ENCODE data around the gene SPINT3.
"Not testable (repeated sequence)": the region's sequence is repeated elsewhere in the genome, so short reads cannot be mapped to it uniquely, and the experiment has no call there.

Gene SPINT3

GRCh38 chr20:45489083-45489531 is 26.3 kb downstream of the SPINT3 start:
- no peaks in the 10 kb centered on the region for H3K36me3 Mint-ChIP-seq (ENCODE audit: insufficient read depth)
- H3K4me3 Mint-ChIP-seq, result no peak overlapping the region
- H3K27ac Mint-ChIP-seq, result no peak overlapping the region
- peaks cover 43 to 68% of the 10 kb centered on the region in 2 donors for H3K27me3 Mint-ChIP-seq
- DNase-seq, result no peak
- ATAC-seq (replicated peaks), result no peak
- H3K4me1 Mint-ChIP-seq (ENCODE audit: low read depth in 2 of 2), result no peaks in the 10 kb centered on the region
- no peaks in the 10 kb centered on the region for H3K9me3 Mint-ChIP-seq

DNA sequence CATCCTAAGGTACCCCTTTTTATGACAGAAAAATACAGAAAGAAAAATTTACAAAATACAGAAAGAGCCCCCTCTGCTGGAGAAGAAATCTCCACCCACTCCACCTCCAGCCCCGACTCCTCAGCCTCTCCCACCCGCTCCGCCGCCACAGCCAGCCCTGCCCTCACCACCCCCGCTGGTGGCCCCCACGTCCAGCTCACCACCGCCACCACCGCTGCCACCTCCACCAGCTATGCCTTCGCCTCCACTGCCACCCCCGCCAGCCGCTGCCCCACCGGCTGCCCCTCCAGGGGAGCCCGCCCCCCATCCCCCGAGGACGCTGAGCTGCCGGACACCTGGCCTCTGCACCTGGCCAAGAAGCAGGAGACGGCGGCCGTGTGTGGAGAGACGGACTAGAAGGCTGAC is 28.2 kb downstream of the SPINT3 start:
- ATAC-seq (replicated peaks) (no peak), DNase-seq (no peak)
- H3K36me3 Mint-ChIP-seq (ENCODE audit: insufficient read depth), result no peaks in the 10 kb centered on the region
- peaks cover 47 to 63% of the 10 kb centered on the region in 2 donors for H3K27me3 Mint-ChIP-seq
- no peaks in the 10 kb centered on the region for H3K9me3 Mint-ChIP-seq
- no peaks in the 10 kb centered on the region for H3K4me1 Mint-ChIP-seq (ENCODE audit: low read depth in 2 of 2)
- no peak overlapping the region for H3K27ac Mint-ChIP-seq
- no peak overlapping the region for H3K4me3 Mint-ChIP-seq

GRCh38 chr20:45485388-45485787 is 30.0 kb downstream of the SPINT3 start:
- Mint-ChIP-seq H3K4me3 (no peak overlapping the region), H3K9me3 (no peaks in the 10 kb centered on the region), H3K4me1 (ENCODE audit: low read depth in 2 of 2) (no peaks in the 10 kb centered on the region), H3K27me3 (peaks cover 58 to 66% of the 10 kb centered on the region in 2 donors), H3K36me3 (ENCODE audit: insufficient read depth) (no peaks in the 10 kb centered on the region), H3K27ac (no peak overlapping the region)
- ATAC-seq (replicated peaks) (no peak), DNase-seq (no peak)

- Mint-ChIP-seq H3K4me1 (ENCODE audit: low read depth in 2 of 2) (no peaks in the 10 kb centered on the region), H3K9me3 (no peaks in the 10 kb centered on the region), H3K4me3 (no peak overlapping the region), H3K27ac (no peak overlapping the region), H3K27me3 (peaks cover 59 to 68% of the 10 kb centered on the region in 2 donors), H3K36me3 (ENCODE audit: insufficient read depth) (no peaks in the 10 kb centered on the region)
- ATAC-seq (replicated peaks) (no peak), DNase-seq (no peak)
Measured at GRCh38 chr20:45484676-45485075, 30.7 kb downstream of the SPINT3 start.

DNA sequence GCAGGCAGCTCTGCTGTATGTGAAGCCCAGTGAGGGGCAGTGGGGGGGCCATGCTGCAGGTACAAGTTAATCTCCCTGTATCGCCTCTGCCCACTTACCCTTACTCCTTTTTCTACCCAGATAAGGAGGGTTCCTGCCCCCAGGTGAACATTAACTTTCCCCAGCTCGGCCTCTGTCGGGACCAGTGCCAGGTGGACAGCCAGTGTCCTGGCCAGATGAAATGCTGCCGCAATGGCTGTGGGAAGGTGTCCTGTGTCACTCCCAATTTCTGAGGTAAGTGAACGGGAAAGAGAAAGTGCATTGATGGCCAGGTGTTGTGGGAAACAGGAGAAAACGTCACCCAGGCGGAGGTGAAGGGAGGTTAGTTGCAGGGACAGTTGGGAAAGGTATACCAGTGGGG is 35.6 kb downstream of the SPINT3 start:
- Mint-ChIP-seq H3K4me1 (ENCODE audit: low read depth in 2 of 2) (no peaks in the 10 kb centered on the region), H3K27ac (no peak overlapping the region), H3K9me3 (no peaks in the 10 kb centered on the region), H3K36me3 (ENCODE audit: insufficient read depth) (no peaks in the 10 kb centered on the region), H3K4me3 (no peak overlapping the region), H3K27me3 (peaks cover 53 to 60% of the 10 kb centered on the region in 2 donors)
- DNase-seq (no peak), ATAC-seq (replicated peaks) (no peak)

DNA sequence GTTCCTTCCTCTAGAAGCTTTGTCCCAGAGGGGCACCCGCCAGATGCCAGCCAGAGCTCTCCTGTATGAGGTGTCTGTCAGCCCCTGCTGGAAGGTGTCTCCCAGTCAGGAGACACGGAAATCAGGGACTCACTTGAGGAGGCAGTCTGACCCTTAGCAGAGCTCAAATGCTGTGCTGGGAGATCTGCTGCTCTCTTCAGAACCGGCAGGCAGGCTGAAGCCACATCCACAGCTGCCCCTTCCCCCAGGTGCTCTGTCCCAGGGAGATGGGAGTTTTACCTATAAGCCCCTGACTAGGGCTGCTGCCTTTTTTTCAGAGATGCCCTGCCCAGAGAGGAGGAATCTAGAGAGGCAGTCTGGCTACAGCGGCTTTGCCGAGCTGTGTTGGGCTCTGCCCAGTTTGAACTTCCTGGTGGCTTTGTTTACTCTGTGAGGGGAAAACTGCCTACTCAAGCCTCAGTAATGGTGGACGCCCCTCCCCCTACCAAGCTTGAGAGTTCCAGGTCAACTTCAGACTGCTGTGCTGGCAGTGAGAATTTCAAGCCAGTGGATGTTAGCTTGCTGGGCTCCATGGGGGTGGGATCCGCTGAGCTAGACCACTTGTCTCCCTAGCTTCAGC is 37.8 kb downstream of the SPINT3 start:
- not testable (repeated sequence) for ATAC-seq (replicated peaks); H3K4me1 Mint-ChIP-seq (ENCODE audit: low read depth in 2 of 2); H3K4me3 Mint-ChIP-seq; DNase-seq; H3K36me3 Mint-ChIP-seq (ENCODE audit: insufficient read depth); H3K9me3 Mint-ChIP-seq; H3K27ac Mint-ChIP-seq
- peaks cover 39 to 48% of the 10 kb centered on the region in 2 donors for H3K27me3 Mint-ChIP-seq

- H3K9me3 Mint-ChIP-seq; ATAC-seq (replicated peaks); H3K36me3 Mint-ChIP-seq (ENCODE audit: insufficient read depth); H3K4me1 Mint-ChIP-seq (ENCODE audit: low read depth in 2 of 2); DNase-seq; H3K27ac Mint-ChIP-seq; H3K4me3 Mint-ChIP-seq: not testable (repeated sequence)
- H3K27me3 Mint-ChIP-seq, result peaks cover 31 to 43% of the 10 kb centered on the region in 2 donors
Measured at GRCh38 chr20:45472286-45472685, 43.1 kb downstream of the SPINT3 start.

GRCh38 chr20:45470937-45471336 is 44.5 kb downstream of the SPINT3 start:
- DNase-seq (no peak), ATAC-seq (replicated peaks) (no peak)
- Mint-ChIP-seq H3K27ac (no peak overlapping the region), H3K36me3 (ENCODE audit: insufficient read depth) (no peaks in the 10 kb centered on the region), H3K4me3 (peak overlapping the region; percentile 33 to 65), H3K4me1 (ENCODE audit: low read depth in 2 of 2) (peaks cover 0 to 9% of the 10 kb centered on the region in 2 donors), H3K27me3 (peaks cover 31 to 43% of the 10 kb centered on the region in 2 donors), H3K9me3 (no peaks in the 10 kb centered on the region)

GRCh38 chr20:45470262-45470931 is 45.0 kb downstream of the SPINT3 start:
- Mint-ChIP-seq H3K27ac (no peak overlapping the region), H3K36me3 (ENCODE audit: insufficient read depth) (no peaks in the 10 kb centered on the region), H3K27me3 (peaks cover 31 to 43% of the 10 kb centered on the region in 2 donors), H3K9me3 (no peaks in the 10 kb centered on the region), H3K4me1 (ENCODE audit: low read depth in 2 of 2) (peaks cover 0 to 9% of the 10 kb centered on the region in 2 donors), H3K4me3 (peak overlapping the region; percentile 33 to 65)
- ATAC-seq (replicated peaks), result peak; percentile 31
- DNase-seq, result no peak

DNA sequence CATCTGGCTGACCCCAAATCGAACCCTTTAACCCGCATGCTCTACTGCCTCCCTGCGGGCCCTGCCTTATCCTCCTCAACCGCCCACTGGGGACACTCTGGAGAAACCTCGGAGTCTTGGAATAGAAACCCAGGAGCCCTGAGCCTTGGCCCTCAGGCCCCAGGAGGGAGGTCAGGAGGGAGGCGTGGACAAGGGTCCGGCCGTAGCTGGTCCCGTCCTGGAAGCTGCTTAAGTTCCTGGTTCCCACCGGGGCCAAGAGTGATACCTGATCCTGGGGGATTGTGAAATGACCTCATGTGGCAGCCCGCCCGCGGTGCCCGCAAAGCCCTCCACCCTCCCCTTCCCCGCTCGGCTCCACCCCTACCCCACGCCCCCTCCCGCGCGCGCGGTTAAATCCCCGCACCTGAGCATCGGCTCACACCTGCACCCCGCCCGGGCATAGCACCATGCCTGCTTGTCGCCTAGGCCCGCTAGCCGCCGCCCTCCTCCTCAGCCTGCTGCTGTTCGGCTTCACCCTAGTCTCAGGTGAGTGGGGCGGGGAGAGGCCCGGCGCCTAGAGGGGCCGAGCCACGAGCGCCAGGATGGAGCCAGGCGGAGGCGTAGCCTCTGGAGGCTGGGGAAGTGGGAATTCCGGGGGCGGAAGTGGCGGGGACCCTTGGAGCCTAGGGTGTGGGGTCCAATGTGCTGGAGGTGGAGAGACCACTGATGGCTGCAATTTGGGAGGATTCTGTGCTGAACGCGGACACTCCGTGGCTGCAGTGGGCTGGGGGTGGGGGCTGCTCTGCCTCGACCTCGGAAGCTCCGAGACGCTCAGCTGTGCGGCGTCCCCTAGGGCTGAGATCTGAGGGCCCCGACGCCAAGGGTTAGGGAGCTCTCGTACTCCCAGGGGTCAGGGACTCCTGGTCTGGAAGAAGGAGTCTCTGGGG is 45.8 kb downstream of the SPINT3 start, which contains the start of gene WFDC2:
Gene WFDC2, plus strand, starts transcription at position 418 of the 926 bp plus-strand sequence. Its CDS starts 29 bp downstream, at position 447.
- H3K27me3 Mint-ChIP-seq, result peaks cover 31 to 43% of the 10 kb centered on the region in 2 donors

GRCh38 chr20:45467861-45468260 is 47.6 kb downstream of the SPINT3 start:
- H3K9me3 Mint-ChIP-seq, result no peaks in the 10 kb centered on the region
- H3K4me3 Mint-ChIP-seq, result no peak overlapping the region
- ATAC-seq (replicated peaks), result no peak
- no peaks in the 10 kb centered on the region for H3K36me3 Mint-ChIP-seq (ENCODE audit: insufficient read depth)
- H3K27ac Mint-ChIP-seq, result no peak overlapping the region
- H3K4me1 Mint-ChIP-seq (ENCODE audit: low read depth in 2 of 2), result peaks cover 0 to 9% of the 10 kb centered on the region in 2 donors
- peaks cover 31 to 43% of the 10 kb centered on the region in 2 donors for H3K27me3 Mint-ChIP-seq
- DNase-seq, result no peak

More for the DNA sequence above, 45.8 kb downstream of the SPINT3 start, which contains the start of gene WFDC2:
- no peak within 1 kb of the TSS for H3K27ac Mint-ChIP-seq
- peak within 1 kb of the TSS; percentile 33 to 65 for H3K4me3 Mint-ChIP-seq
- ATAC-seq (replicated peaks) (peak; percentile 16), DNase-seq (no peak)
- no peaks in the 10 kb centered on the region for H3K36me3 Mint-ChIP-seq (ENCODE audit: insufficient read depth)
- peaks cover 0 to 9% of the 10 kb centered on the region in 2 donors for H3K4me1 Mint-ChIP-seq (ENCODE audit: low read depth in 2 of 2)
- no peaks in the 10 kb centered on the region for H3K9me3 Mint-ChIP-seq

GRCh38 chr20:45467172-45467571 is 48.2 kb downstream of the SPINT3 start:
- H3K36me3 Mint-ChIP-seq (ENCODE audit: insufficient read depth), result no peaks in the 10 kb centered on the region
- DNase-seq (no peak), ATAC-seq (replicated peaks) (no peak)
- no peak overlapping the region for H3K27ac Mint-ChIP-seq
- no peak overlapping the region for H3K4me3 Mint-ChIP-seq
- no peaks in the 10 kb centered on the region for H3K9me3 Mint-ChIP-seq
- peaks cover 31 to 43% of the 10 kb centered on the region in 2 donors for H3K27me3 Mint-ChIP-seq
- H3K4me1 Mint-ChIP-seq (ENCODE audit: low read depth in 2 of 2), result peaks cover 0 to 9% of the 10 kb centered on the region in 2 donors

Data from effector memory CD8-positive, alpha-beta T cell (primary cell).